CD4-positive, alpha-beta T cell treated with Interferon alpha-2 for 1 hour (primary cell): ENCODE measurements around the gene CBS.
A peak's percentile ranks its signal among the peaks of the same experiment; 100 is the strongest.
"Not testable (repeated sequence)": the region's sequence is repeated elsewhere in the genome, so short reads cannot be mapped to it uniquely, and the experiment has no call there.

Experiments used
- DNase-seq, 2 donors: peaks; one replicate each; pipeline ENCODE4 v3.0.0-alpha.2; 2020 to 2022

The CBS gene

GRCh38 chr21:43066690-43067089 lies 8.9 kb downstream of the CBS start:
- DNase-seq = not testable (repeated sequence)

- DNase-seq = not testable (repeated sequence)
These were observed 9.6 kb downstream of the CBS start for GRCh38 chr21:43065991-43066390.

- not testable (repeated sequence) for DNase-seq
These were observed 11.2 kb downstream of the CBS start for GRCh38 chr21:43064265-43064917.

- not testable (repeated sequence) for DNase-seq
These were observed 12.5 kb downstream of the CBS start for GRCh38 chr21:43062955-43063664.

GRCh38 chr21:43053112-43053511 lies 22.5 kb downstream of the CBS start:
- DNase-seq = not testable (repeated sequence)

GRCh38 chr21:43045876-43046821 lies 29.5 kb downstream of the CBS start:
- not testable (repeated sequence) for DNase-seq

- not testable (repeated sequence) for DNase-seq
These were observed 30.3 kb downstream of the CBS start for GRCh38 chr21:43045165-43045875.

- not testable (repeated sequence) for DNase-seq
These were observed 31.1 kb downstream of the CBS start for GRCh38 chr21:43044547-43044946.

GRCh38 chr21:43043291-43043690 lies 32.3 kb downstream of the CBS start:
- DNase-seq = not testable (repeated sequence)

GRCh38 chr21:43042169-43042568 lies 33.5 kb downstream of the CBS start:
- not testable (repeated sequence) for DNase-seq

GRCh38 chr21:43038659-43039044 lies 37.0 kb downstream of the CBS start:
- not testable (repeated sequence) for DNase-seq

GRCh38 chr21:43037918-43038658 lies 37.5 kb downstream of the CBS start:
- DNase-seq = not testable (repeated sequence)

GRCh38 chr21:43036889-43037288 lies 38.7 kb downstream of the CBS start:
- peak in 1 of 2 donors; percentile 14 for DNase-seq

GRCh38 chr21:43034826-43035225 lies 40.8 kb downstream of the CBS start:
- DNase-seq = no peak

- no peak for DNase-seq
These were observed 41.5 kb downstream of the CBS start for GRCh38 chr21:43034101-43034500.

- DNase-seq = no peak
These were observed 44.5 kb downstream of the CBS start for GRCh38 chr21:43031121-43031619.

GRCh38 chr21:43029785-43030184 lies 45.9 kb downstream of the CBS start:
- DNase-seq = no peak

GRCh38 chr21:43027846-43028731 lies 47.5 kb downstream of the CBS start:
- no peak for DNase-seq

GRCh38 chr21:43025636-43026180 lies 49.9 kb downstream of the CBS start:
- DNase-seq = no peak

- no peak for DNase-seq
These were observed 51.0 kb downstream of the CBS start for GRCh38 chr21:43024439-43025136.
